Mucosa of gallbladder (tissue), 1 donor: ENCODE measurements around the gene CYB5R3. TPM values are rescaled to one million over a fixed set of nuclear protein-coding genes. Genes with fewer than 3 reads are reported as not detected.
"Not testable (repeated sequence)": the region's sequence is repeated elsewhere in the genome, so short reads cannot be mapped to it uniquely, and the experiment has no call there.

ENCODE experiments used
- DNase-seq: peaks from one replicate; pipeline ENCODE4 v3.0.0-alpha.2; 2020; ENCODE audit warnings: low spot score
- total RNA-seq: library from RNA; stranded (reverse); gene quantifications from one replicate; pipeline ENCODE4 v1.2.1, GENCODE V29; 2021
- donor health status: DM: no; HTN: no; CAD: no.

The CYB5R3 gene
- total RNA-seq, 1 donor from 2014 or later, result 240 TPM

DNA sequence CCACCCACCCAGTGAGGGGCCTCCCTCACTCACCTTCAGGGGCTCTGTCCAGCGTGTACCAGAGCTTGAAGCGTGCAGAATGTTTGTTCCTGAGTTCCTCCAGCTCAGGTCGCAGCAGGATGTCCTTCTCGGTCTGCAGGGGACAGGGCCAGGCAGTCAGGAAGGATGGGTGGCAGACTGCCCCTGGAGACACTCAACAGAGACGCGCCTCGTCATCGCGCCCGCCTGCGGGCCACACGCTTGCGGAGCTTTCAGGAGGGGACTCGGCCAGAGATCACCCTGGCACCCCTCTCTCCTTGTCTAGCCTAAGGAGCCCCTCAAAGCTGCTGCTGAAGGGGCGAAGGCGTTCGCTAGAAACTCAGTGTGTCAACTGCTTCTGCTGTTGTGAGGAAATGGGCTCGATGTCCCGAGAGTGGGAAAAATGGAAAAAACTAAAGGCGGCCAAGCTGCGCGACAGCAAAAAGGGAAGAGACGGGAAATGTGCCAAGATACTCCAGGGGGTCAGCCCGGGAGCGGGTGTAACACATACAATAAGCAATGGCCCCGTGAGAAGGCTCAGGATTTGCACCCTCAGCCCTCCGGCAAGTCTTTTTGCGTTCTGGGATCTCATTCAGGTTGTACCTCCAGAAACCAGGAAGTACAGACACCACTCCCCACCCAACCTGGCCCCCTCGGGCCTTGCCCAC is 25.3 kb downstream of the CYB5R3 start:
- DNase-seq, result no peak

DNA sequence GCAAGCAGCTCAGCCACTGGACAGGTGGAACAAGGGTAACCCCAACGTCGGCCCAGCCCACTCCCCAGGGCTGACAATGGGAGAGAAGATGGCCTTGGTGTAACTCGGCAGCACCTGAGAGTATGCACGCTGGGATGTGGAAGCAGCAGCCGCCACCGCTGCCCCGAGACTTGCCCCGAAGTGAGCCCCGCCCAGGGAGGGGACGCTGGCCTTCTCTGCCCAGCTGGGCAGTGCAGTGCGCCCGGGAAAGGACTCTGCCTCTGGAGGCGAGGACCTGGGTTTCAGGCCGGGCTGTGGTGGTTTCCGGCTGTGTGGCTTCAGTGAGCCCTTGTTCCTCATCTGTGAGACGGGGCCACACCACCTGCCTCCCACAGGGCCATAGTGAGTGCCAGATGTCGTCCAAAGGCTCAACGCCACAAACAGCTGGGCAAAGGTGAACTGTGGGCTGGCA is 25.9 kb downstream of the CYB5R3 start:
- DNase-seq, result no peak

GRCh38 chr22:42622061-42622710 is 27.0 kb downstream of the CYB5R3 start:
- DNase-seq, result no peak

- peak; percentile 57 for DNase-seq
Measured at GRCh38 chr22:42621505-42622002, 27.6 kb downstream of the CYB5R3 start.

DNA sequence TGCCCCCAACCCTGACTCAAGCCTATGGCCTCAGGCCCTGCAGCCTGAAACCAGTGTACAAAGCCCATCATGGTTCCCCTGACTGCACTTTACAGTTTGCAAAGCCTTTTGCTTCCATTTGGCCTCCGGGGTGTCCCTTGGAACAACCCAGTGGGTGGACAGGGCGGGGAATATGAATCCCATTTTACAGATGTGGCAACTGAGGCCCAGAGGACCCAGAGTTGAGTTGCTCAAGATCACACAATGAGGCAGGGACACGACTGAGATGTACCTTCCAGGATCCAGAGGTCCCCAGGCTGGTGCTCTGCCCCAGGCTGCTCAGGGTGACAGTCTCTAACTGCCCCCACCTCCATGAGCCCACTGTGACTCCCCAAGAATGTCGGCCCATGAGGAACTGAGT is 29.1 kb downstream of the CYB5R3 start:
- no peak for DNase-seq

DNA sequence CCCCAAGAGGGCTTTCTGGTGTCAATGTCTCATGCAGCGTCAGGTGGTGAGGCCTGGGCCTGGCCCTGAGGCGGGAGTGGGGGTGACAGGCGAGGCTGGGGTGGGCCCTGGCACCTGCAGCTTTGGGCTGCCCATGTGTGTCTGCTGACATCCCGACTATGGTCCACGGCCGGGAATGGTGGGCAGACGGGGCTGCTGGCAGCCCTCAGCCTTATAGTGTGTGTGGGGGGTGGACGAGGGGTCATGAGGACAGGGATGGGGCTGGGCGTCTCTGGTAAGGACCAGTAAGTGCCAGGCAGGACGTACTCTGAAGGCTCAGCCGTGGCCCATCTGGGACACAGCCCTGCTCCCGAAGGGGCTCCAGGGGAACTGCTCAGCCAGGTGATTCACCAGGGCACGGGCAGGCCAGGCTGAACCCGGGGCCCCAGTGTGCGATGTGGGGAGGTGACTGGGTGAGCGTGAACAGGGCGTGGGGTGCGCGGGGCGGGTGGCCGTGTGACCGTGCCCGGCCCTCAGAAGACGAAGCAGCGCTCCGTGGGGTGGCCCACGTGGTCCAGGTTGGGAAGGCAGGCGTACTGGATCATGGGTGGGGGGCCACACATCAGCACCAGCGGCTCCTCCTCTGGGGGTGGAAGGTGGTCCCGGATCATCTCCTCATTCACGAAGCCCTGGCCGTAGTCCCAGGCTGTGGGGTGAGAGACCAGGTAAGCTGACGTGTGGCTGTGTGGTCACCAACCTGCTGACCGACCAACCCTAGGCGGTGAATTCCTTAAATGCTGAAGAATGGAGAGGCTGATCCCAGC is 29.7 kb downstream of the CYB5R3 start:
- no peak for DNase-seq

DNA sequence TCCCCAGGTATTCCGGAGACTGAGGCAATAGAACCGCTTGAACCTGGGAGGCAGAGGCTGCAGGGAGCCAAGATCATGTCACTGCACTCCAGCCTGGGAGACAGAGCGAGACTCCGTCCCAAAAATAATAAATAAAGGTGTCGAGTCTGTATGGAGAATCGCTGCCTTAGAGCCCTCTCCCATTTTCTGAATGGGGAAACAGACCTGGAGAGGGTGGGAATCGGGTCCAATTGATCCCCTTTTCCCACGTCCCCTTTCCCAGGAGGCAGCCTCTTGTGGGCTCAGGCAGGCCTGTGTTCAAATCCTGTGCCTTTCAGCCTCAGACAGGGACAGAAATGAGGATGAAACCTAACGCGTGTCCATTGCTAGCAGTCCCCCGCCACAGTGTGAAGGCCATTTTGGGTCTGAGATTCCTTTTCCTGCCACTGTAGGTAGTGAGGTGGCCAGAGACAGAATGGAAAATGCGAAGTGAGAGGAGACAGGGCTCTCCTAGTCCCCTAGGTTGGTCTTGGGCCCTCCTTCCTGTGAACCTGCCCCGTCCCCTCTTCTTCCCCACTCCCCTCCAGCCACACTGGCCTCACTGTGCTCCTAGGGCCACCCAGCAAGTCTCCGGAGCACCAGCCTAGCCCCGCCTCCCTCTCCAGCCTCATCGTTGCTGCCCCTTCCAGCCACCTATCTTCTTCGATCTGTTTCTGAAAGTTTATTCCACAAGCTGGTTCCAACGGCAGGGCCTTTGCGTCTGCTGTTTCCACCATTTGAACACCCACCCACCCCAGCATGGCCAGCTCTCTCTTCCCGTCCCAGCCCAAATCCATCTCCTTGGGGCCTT is 31.8 kb downstream of the CYB5R3 start:
- DNase-seq, result no peak

GRCh38 chr22:42615860-42616175 is 33.4 kb downstream of the CYB5R3 start:
- not testable (repeated sequence) for DNase-seq

DNA sequence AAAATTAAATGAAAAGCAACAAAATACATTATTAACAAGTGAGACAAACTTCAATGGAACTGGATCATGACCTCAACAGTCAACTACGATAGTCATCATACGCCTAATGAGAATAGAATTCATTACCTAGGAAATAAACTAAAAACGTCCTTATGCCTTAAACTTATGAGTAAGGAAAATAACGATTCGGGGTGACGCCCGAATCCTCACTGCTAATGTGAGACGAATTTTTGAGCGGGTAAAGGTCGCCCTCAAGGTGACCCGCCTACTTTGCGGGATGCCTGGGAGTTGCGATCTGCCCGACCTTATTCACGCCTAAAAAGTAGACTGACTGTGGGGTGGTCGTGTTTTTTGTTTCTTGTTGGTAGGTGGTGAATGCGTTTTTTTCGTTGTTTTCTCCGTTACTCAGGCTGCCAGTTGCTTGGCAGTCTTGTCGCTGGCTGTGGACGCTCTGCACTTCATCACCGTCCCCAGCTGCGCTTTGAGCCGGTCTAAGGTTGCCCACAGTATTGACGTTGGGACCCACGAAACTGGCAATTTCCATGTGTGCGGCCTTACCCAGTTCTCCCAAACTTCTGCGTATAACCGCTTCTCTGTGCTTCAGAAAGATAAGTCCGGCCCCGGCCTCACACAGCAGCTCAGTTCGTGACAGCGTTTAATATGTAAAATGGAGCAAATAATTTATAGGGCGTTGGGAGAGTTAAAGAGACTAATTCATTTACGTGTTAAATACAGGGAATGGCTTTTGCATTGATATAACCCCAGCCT is 33.9 kb downstream of the CYB5R3 start:
- peak; percentile 85 for DNase-seq

DNA sequence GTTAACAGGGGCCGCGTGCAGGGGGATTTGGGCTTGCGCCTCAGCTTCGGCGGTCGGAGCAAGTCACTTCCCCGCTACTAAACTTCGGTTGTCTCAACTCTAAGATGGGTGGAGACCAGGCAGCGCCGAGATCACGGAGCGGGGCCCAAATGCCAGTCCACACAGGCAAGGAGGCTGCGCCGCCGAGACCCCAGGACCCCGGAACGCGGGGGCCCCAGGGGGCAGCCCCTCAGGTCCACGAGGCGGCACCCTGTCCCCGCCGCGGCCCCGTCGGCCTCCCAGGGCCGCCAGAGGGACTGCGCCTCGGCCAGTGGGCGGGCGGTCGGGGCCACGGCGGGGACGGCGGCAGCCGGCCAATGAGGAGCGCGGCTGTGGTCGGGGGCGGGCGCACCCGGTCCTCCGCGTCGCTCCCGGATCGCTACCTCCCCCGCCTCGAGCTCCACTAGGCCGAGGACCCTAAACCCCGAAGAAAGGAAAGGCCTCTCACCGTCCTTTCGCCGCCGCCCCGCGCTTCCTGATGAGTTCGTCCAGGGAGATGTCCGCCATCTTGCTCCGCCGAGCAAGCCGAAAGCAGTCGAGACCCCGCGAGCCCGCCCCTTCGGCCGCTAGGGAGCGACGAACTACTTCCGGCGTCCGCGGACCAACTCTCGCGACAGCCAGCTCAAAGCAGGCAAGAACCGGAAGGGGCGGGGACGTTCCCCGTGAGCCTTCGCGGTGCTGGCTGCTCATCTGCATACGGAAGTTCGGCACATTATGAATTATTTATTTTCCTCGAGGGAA is 34.7 kb downstream of the CYB5R3 start, which contains the start of gene POLDIP3:
TSS of gene POLDIP3 (minus strand) at position 572 of the 780 bp plus-strand sequence. CDS start at position 546, 26 bp downstream.
- peak; percentile 99 for DNase-seq

- DNase-seq, result no peak
Measured at GRCh38 chr22:42613872-42614301, 35.3 kb downstream of the CYB5R3 start.

- no peak for DNase-seq
Measured at GRCh38 chr22:42612336-42612735, 36.9 kb downstream of the CYB5R3 start.

DNA sequence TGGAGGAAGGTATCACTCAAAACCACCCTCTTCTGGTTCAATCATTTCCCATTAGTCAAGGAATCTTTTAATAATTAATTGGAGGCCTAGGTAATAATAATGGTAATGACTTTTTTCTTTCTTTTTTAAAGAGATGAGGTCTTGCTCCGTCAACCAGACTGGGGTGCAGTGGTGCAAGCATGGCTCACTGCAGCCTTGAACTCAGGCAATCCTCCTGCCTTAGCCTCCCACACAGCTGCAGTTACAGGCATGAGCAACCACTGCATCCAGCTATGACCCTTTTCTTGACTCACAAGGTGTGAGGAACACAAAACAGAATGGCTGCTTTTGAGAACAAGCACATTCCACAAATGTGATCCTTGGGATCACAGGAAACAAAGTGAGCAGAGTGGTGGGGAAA is 38.1 kb downstream of the CYB5R3 start:
- DNase-seq, result no peak

- no peak for DNase-seq
Measured at GRCh38 chr22:42610186-42610585, 39.0 kb downstream of the CYB5R3 start.

GRCh38 chr22:42608823-42609361 is 40.3 kb downstream of the CYB5R3 start:
- no peak for DNase-seq

DNA sequence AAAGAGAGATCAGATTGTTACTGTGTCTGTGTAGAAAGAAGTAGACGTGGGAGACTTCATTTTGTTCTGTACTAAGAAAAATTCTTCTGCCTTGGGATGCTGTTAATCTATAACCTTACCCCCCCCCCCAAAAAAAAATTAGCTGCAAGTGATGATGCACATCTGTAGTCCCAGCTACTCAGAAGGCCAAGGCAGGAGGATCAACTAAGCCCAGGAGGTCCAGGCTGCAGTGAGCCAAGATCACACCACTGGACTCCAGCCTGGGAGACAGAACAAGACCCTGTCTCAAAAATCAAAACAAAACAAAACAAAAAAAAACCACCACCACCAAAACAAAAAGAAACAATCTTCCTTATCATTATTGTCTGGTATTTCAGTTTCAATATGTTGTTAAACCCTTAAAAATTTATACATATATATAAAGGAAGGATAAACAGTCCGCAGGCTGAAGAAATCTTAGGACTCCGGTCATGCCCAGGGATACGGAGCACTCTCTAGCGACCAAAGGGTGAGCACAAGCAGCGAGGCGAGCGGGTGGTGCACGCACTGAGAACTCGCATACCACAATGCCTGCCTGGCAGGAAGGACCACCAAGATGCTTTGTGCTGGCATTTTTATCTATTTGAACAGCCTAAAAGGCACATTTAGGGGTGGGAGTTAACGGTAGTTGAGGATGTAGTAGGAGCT is 40.9 kb downstream of the CYB5R3 start:
- no peak for DNase-seq

DNA sequence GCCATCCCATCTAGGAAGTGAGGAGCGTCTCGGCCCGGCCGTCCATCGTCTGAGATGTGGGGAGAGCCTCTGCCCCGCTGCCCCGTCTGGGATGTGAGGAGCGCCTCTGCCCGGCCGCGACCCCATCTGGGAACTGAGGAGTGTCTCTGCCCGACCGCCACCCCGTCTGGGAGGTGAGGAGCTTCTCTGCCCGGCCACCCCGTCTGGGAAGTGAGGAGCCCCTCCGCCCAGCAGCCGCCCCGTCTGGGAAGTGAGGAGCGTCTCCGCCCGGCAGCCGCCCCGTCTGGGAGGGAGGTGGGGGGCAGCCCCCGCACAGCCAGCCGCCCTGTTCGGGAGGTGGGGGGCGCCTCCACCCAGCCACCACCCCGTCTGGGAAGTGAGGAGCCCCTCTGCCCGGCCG is 41.6 kb downstream of the CYB5R3 start:
- not testable (repeated sequence) for DNase-seq

- peak; percentile 73 for DNase-seq
Measured at GRCh38 chr22:42604403-42604802, 44.8 kb downstream of the CYB5R3 start.

- DNase-seq, result no peak
Measured at GRCh38 chr22:42603427-42603826, 45.8 kb downstream of the CYB5R3 start.
